Stimulated activated CD8-positive, alpha-beta memory T cell treated with anti-CD3 and anti-CD28 coated beads, Interleukin-15, amount 100 ng/mL, for 48 hours (primary cell): ENCODE measurements around the gene SLC24A5.

ENCODE experiments used
- DNase-seq, 2 donors: peaks; one replicate each; pipeline ENCODE4 v3.0.0-alpha.2; 2020; ENCODE audit warnings: low read depth in 2 of 2

SLC24A5 gene

GRCh38 chr15:48190932-48191573 lies 70.3 kb downstream of the SLC24A5 start:
- peak in 1 of 2 donors; percentile 3 for DNase-seq

- no peak for DNase-seq
Observed at GRCh38 chr15:48191574-48192225, 70.9 kb downstream of the SLC24A5 start, which contains the start of gene CTXN2. Gene CTXN2 (plus strand): TSS chr15:48191665. CDS start chr15:48201301, 9,636 bp downstream.
